Panc1 (cell line): Measurements from ENCODE around the gene PMAIP1. TPM values are rescaled to one million over a fixed set of nuclear protein-coding genes. Genes with fewer than 3 reads are reported as not detected.

Experiments
- ATAC-seq: fragments of 200-7000 bp; cut with Tn5 transposase; 2 replicates; pipeline ENCODE4 v1.9.1; 2020; ENCODE audit warnings: mild to moderate bottlenecking, moderate library complexity
- BruUV-seq: library from RNA; stranded (reverse); fragments of 400-500 nt; replicated peaks from 2 replicates; lab custom pipeline; 2021; lab: Mats Ljungman, UMichigan
- CTCF ChIA-PET: fragments of 300-600 bp; sonication (Branson Sonifier 250); formaldehyde crosslinking; loops from one replicate; lab custom pipeline; 2022; ENCODE audit warnings: antibody characterized with exemption; lab: Charles Lee
- POLR2A ChIA-PET: fragments of 300-600 bp; sonication (Branson Sonifier 250); formaldehyde crosslinking; loops from one replicate; lab custom pipeline; 2022; ENCODE audit warnings: antibody characterized with exemption; lab: Charles Lee
- DNase-seq: peaks from one replicate; pipeline ENCODE4 v3.0.0-alpha.2; 2010; ENCODE audit warnings: low read depth, low spot score
- H3K27ac ChIP-seq: 2 replicates; pipeline ENCODE4 v1.5.1; 2011; ENCODE audit warnings: mild to moderate bottlenecking, low read length, inconsistent platforms
- H3K27me3 ChIP-seq: fragments of 200-500 bp; sonication (Bioruptor generic); 2 replicates; pipeline ENCODE4 v1.6.0; 2014; ENCODE audit warnings: low read length, inconsistent platforms; ENCODE audit not compliant: control insufficient read depth, insufficient read depth
- H3K36me3 ChIP-seq: fragments of 200-500 bp; sonication (Bioruptor generic); 2 replicates; pipeline ENCODE4 v1.5.1; 2014; ENCODE audit warnings: inconsistent platforms, mild to moderate bottlenecking, low read length, moderate library complexity; ENCODE audit not compliant: control insufficient read depth, insufficient read depth
- H3K4me1 ChIP-seq: 2 replicates; pipeline ENCODE4 v1.5.1; 2011; ENCODE audit warnings: inconsistent platforms, mild to moderate bottlenecking, low read length, moderate library complexity; ENCODE audit not compliant: control insufficient read depth, insufficient read depth
- H3K4me3 ChIP-seq, 2 experiments: 2 replicates each; pipeline ENCODE4 v1.5.1; 2011 to 2012; ENCODE audit warnings: low read depth in 2 of 2, low read length in 2 of 2, mild to moderate bottlenecking in 2 of 2, inconsistent platforms in 1 of 2, moderate library complexity in 1 of 2
- H3K9me3 ChIP-seq: fragments of 200-500 bp; sonication (Bioruptor generic); 2 replicates; pipeline ENCODE4 v1.5.1; 2014; ENCODE audit warnings: low read depth, mild to moderate bottlenecking, inconsistent platforms, low read length, moderate library complexity; ENCODE audit not compliant: control insufficient read depth, insufficient read depth
- CTCF ChIP-seq: fragments of 450-650 bp; IDR thresholded peaks from 2 replicates; pipeline ENCODE4 v1.5.1; 2017; ENCODE audit warnings: mild to moderate bottlenecking
- POLR2AphosphoS5 ChIP-seq: IDR thresholded peaks from 2 replicates; pipeline ENCODE4 v1.6.1; 2012; ENCODE audit warnings: mild to moderate bottlenecking, low read depth, low read length, moderate library complexity
- REST ChIP-seq, 2 experiments: IDR thresholded peaks; 2 replicates each; pipeline ENCODE4 v1.6.1; 2011 to 2012; ENCODE audit warnings: low read depth in 2 of 2, control low read depth in 1 of 2, low read length in 1 of 2, mild to moderate bottlenecking in 1 of 2, moderate library complexity in 1 of 2; ENCODE audit not compliant: insufficient read depth in 1 of 2
- SIN3A ChIP-seq: IDR thresholded peaks from 2 replicates; pipeline ENCODE4 v1.6.1; 2012; ENCODE audit warnings: low read depth, mild to moderate bottlenecking, low read length, moderate library complexity, borderline replicate concordance; ENCODE audit not compliant: insufficient read depth
- TCF7L2 ChIP-seq: IDR thresholded peaks from 2 replicates; pipeline ENCODE4 v1.6.1; 2011; ENCODE audit warnings: mild to moderate bottlenecking, low read depth, low read length, inconsistent platforms
- in situ Hi-C: cut with HindIII; loops from 2 replicates; pipeline ENCODE4 v1.10.0; 2016; ENCODE audit warnings: low sequenced_read_pairs, low pct_unique_long_range_greater_than_20kb
- intact Hi-C: fragments of 100-400 bp; cut with micrococcal nuclease; formaldehyde crosslinking; loops from one replicate; pipeline ENCODE4 v1.10.0; 2022; ENCODE audit not compliant: unreplicated experiment
- total RNA-seq: library from RNA; stranded (reverse); gene quantifications from one replicate; pipeline ENCODE4 v1.2.1, GENCODE V29; 2021; ENCODE audit not compliant: unreplicated experiment

The PMAIP1 gene
- total RNA-seq, 1 experiment from 2014 or later, result 7.7 TPM

- H3K27ac ChIP-seq, result no peak overlapping the region
- no peaks in the 10 kb centered on the region for H3K27me3 ChIP-seq
- no peaks in the 10 kb centered on the region for H3K9me3 ChIP-seq
- intact Hi-C loops (no loop called here), in situ Hi-C loops (no loop called here)
- POLR2A ChIA-PET, result interaction anchor here (0.5 kb wide), 1 partner anchor 423 kb away, joined by 5 read pairs; no protein-coding TSS in a partner anchor
- CTCF ChIA-PET, result no interaction called here
- ATAC-seq, result no peak
- H3K36me3 ChIP-seq, result no peaks in the 10 kb centered on the region
- no peak for DNase-seq
- no peaks in the 10 kb centered on the region; the same call in none of the 2 replicates for H3K4me1 ChIP-seq
- H3K4me3 ChIP-seq, result no peak overlapping the region
- TF ChIP-seq REST (IDR thresholded peaks at IDR 0.05; ENCODE audit: insufficient read depth in 1 of 2, low read depth in 2 of 2, low read length in 1 of 2), result no peak
- TF ChIP-seq SIN3A, result no peak
- no peak for TF ChIP-seq TCF7L2
- no peak for TF ChIP-seq POLR2AphosphoS5
- TF ChIP-seq CTCF, result no peak
- BruUV-seq, result no TSS peak
Measured at GRCh38 chr18:59917422-59917821, 17.6 kb downstream of the PMAIP1 start.

GRCh38 chr18:59918320-59918755, 18.5 kb downstream of the PMAIP1 start:
- intact Hi-C loops, result no loop called here
- BruUV-seq, result no TSS peak
- H3K4me3 ChIP-seq, result no peak overlapping the region
- H3K27me3 ChIP-seq, result no peaks in the 10 kb centered on the region
- ChIA-PET POLR2A (no interaction called here), CTCF (no interaction called here)
- TF ChIP-seq CTCF, result no peak
- no peak for TF ChIP-seq SIN3A
- no peak for TF ChIP-seq POLR2AphosphoS5
- TF ChIP-seq REST (IDR thresholded peaks at IDR 0.05; ENCODE audit: insufficient read depth in 1 of 2, low read depth in 2 of 2, low read length in 1 of 2), result no peak
- no peak for TF ChIP-seq TCF7L2
- ATAC-seq (peak; percentile 60; the same call in 1 of the 2 replicates), DNase-seq (no peak)
- H3K36me3 ChIP-seq, result no peaks in the 10 kb centered on the region
- no peaks in the 10 kb centered on the region; the same call in none of the 2 replicates for H3K4me1 ChIP-seq
- H3K27ac ChIP-seq, result no peak overlapping the region
- no peaks in the 10 kb centered on the region for H3K9me3 ChIP-seq
- in situ Hi-C loops, result no loop called here
